Panc1 (cell line): ENCODE results near the gene LOXL1. TPM values are rescaled to one million over a fixed set of nuclear protein-coding genes. Genes with fewer than 3 reads are reported as not detected.

Source experiments
- ATAC-seq: fragments of 200-7000 bp; cut with Tn5 transposase; 2 replicates; pipeline ENCODE4 v1.9.1; 2020; ENCODE audit warnings: mild to moderate bottlenecking, moderate library complexity
- BruUV-seq: library from RNA; stranded (reverse); fragments of 400-500 nt; replicated peaks from 2 replicates; lab custom pipeline; 2021; lab: Mats Ljungman, UMichigan
- CTCF ChIA-PET: fragments of 300-600 bp; sonication (Branson Sonifier 250); formaldehyde crosslinking; loops from one replicate; lab custom pipeline; 2022; ENCODE audit warnings: antibody characterized with exemption; lab: Charles Lee
- POLR2A ChIA-PET: fragments of 300-600 bp; sonication (Branson Sonifier 250); formaldehyde crosslinking; loops from one replicate; lab custom pipeline; 2022; ENCODE audit warnings: antibody characterized with exemption; lab: Charles Lee
- DNase-seq: peaks from one replicate; pipeline ENCODE4 v3.0.0-alpha.2; 2010; ENCODE audit warnings: low read depth, low spot score
- H3K27ac ChIP-seq: 2 replicates; pipeline ENCODE4 v1.5.1; 2011; ENCODE audit warnings: mild to moderate bottlenecking, low read length, inconsistent platforms
- H3K27me3 ChIP-seq: fragments of 200-500 bp; sonication (Bioruptor generic); 2 replicates; pipeline ENCODE4 v1.6.0; 2014; ENCODE audit warnings: low read length, inconsistent platforms; ENCODE audit not compliant: control insufficient read depth, insufficient read depth
- H3K36me3 ChIP-seq: fragments of 200-500 bp; sonication (Bioruptor generic); 2 replicates; pipeline ENCODE4 v1.5.1; 2014; ENCODE audit warnings: inconsistent platforms, mild to moderate bottlenecking, low read length, moderate library complexity; ENCODE audit not compliant: control insufficient read depth, insufficient read depth
- H3K4me1 ChIP-seq: 2 replicates; pipeline ENCODE4 v1.5.1; 2011; ENCODE audit warnings: inconsistent platforms, mild to moderate bottlenecking, low read length, moderate library complexity; ENCODE audit not compliant: control insufficient read depth, insufficient read depth
- H3K4me3 ChIP-seq, 2 experiments: 2 replicates each; pipeline ENCODE4 v1.5.1; 2011 to 2012; ENCODE audit warnings: low read depth in 2 of 2, low read length in 2 of 2, mild to moderate bottlenecking in 2 of 2, inconsistent platforms in 1 of 2, moderate library complexity in 1 of 2
- H3K9me3 ChIP-seq: fragments of 200-500 bp; sonication (Bioruptor generic); 2 replicates; pipeline ENCODE4 v1.5.1; 2014; ENCODE audit warnings: low read depth, mild to moderate bottlenecking, inconsistent platforms, low read length, moderate library complexity; ENCODE audit not compliant: control insufficient read depth, insufficient read depth
- POLR2AphosphoS5 ChIP-seq: IDR thresholded peaks from 2 replicates; pipeline ENCODE4 v1.6.1; 2012; ENCODE audit warnings: mild to moderate bottlenecking, low read depth, low read length, moderate library complexity
- SIN3A ChIP-seq: IDR thresholded peaks from 2 replicates; pipeline ENCODE4 v1.6.1; 2012; ENCODE audit warnings: low read depth, mild to moderate bottlenecking, low read length, moderate library complexity, borderline replicate concordance; ENCODE audit not compliant: insufficient read depth
- TCF7L2 ChIP-seq: IDR thresholded peaks from 2 replicates; pipeline ENCODE4 v1.6.1; 2011; ENCODE audit warnings: mild to moderate bottlenecking, low read depth, low read length, inconsistent platforms
- in situ Hi-C: cut with HindIII; loops from 2 replicates; pipeline ENCODE4 v1.10.0; 2016; ENCODE audit warnings: low sequenced_read_pairs, low pct_unique_long_range_greater_than_20kb
- intact Hi-C: fragments of 100-400 bp; cut with micrococcal nuclease; formaldehyde crosslinking; loops from one replicate; pipeline ENCODE4 v1.10.0; 2022; ENCODE audit not compliant: unreplicated experiment
- total RNA-seq: library from RNA; stranded (reverse); gene quantifications from one replicate; pipeline ENCODE4 v1.2.1, GENCODE V29; 2021; ENCODE audit not compliant: unreplicated experiment
- TF ChIP-seq, protein P1 (sequence below), 2 experiments: IDR thresholded peaks; 2 replicates each; pipeline ENCODE4 v1.6.1; 2011 to 2012; ENCODE audit warnings: low read depth in 2 of 2, control low read depth in 1 of 2, low read length in 1 of 2, mild to moderate bottlenecking in 1 of 2, moderate library complexity in 1 of 2; ENCODE audit not compliant: insufficient read depth in 1 of 2
- TF ChIP-seq, protein P2 (sequence below): fragments of 450-650 bp; IDR thresholded peaks from 2 replicates; pipeline ENCODE4 v1.5.1; 2017; ENCODE audit warnings: mild to moderate bottlenecking

LOXL1 gene
- total RNA-seq, 1 experiment from 2014 or later: 18.6 TPM

DNA sequence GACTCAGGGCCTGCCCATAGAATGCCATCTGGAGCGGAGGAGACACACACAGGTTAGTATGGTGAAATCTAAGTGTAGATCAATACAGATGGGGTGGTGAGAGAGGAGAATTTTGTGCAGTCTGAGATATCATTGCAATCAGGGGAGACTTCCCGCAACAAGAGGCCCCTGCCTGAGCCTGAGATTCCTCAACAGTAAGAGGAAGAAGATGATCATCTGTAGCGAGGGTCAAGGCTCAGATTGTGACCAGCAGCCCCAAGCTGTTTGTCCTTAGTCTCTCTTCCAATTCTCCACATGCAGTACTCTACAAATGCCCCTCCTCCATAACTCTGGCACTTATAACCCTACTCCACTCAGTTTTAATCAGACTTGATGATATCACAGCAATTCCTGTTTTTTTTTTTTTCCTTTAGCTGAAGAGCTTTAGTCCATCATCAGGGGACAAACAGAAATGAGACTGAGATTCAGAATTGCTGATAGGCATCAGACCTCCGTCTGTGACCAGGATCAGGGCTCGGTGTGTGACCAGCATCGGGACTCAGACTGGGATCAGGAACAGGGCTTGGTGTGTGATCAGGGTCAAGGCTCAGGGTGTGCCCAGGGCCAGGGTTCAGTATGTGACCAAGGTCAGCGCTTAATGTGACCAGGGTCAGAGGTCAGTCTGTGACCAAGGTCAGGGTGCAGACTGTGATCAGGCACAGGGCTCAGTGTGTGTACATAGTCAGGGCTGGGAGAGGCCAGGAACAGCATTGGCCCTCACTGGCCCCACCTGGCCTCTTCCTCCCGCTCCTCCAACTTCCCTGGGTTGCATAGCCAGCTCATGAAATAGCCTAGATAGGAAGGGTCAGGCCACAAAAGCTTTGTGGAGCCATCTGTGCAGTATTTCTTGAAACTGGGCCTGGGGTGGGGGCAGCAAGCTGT, 14.1 kb downstream of the LOXL1 start:
- in situ Hi-C loops (no loop called here), intact Hi-C loops (no loop called here)
- TF ChIP-seq, protein P1, sequence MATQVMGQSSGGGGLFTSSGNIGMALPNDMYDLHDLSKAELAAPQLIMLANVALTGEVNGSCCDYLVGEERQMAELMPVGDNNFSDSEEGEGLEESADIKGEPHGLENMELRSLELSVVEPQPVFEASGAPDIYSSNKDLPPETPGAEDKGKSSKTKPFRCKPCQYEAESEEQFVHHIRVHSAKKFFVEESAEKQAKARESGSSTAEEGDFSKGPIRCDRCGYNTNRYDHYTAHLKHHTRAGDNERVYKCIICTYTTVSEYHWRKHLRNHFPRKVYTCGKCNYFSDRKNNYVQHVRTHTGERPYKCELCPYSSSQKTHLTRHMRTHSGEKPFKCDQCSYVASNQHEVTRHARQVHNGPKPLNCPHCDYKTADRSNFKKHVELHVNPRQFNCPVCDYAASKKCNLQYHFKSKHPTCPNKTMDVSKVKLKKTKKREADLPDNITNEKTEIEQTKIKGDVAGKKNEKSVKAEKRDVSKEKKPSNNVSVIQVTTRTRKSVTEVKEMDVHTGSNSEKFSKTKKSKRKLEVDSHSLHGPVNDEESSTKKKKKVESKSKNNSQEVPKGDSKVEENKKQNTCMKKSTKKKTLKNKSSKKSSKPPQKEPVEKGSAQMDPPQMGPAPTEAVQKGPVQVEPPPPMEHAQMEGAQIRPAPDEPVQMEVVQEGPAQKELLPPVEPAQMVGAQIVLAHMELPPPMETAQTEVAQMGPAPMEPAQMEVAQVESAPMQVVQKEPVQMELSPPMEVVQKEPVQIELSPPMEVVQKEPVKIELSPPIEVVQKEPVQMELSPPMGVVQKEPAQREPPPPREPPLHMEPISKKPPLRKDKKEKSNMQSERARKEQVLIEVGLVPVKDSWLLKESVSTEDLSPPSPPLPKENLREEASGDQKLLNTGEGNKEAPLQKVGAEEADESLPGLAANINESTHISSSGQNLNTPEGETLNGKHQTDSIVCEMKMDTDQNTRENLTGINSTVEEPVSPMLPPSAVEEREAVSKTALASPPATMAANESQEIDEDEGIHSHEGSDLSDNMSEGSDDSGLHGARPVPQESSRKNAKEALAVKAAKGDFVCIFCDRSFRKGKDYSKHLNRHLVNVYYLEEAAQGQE (IDR thresholded peaks at IDR 0.05; ENCODE audit: insufficient read depth in 1 of 2, low read depth in 2 of 2, low read length in 1 of 2): no peak
- TF ChIP-seq TCF7L2 (no peak), SIN3A (no peak), POLR2AphosphoS5 (no peak)
- TF ChIP-seq, protein P2, sequence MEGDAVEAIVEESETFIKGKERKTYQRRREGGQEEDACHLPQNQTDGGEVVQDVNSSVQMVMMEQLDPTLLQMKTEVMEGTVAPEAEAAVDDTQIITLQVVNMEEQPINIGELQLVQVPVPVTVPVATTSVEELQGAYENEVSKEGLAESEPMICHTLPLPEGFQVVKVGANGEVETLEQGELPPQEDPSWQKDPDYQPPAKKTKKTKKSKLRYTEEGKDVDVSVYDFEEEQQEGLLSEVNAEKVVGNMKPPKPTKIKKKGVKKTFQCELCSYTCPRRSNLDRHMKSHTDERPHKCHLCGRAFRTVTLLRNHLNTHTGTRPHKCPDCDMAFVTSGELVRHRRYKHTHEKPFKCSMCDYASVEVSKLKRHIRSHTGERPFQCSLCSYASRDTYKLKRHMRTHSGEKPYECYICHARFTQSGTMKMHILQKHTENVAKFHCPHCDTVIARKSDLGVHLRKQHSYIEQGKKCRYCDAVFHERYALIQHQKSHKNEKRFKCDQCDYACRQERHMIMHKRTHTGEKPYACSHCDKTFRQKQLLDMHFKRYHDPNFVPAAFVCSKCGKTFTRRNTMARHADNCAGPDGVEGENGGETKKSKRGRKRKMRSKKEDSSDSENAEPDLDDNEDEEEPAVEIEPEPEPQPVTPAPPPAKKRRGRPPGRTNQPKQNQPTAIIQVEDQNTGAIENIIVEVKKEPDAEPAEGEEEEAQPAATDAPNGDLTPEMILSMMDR: no peak
- Histone ChIP-seq H3K36me3 (no peaks in the 10 kb centered on the region), H3K27me3 (no peaks in the 10 kb centered on the region), H3K4me1 (no peaks in the 10 kb centered on the region), H3K9me3 (no peaks in the 10 kb centered on the region), H3K4me3 (no peak overlapping the region), H3K27ac (no peak overlapping the region)
- ATAC-seq (no peak), DNase-seq (no peak)
- POLR2A ChIA-PET: no interaction called here
- CTCF ChIA-PET: interaction anchor here (1.0 kb wide), 1 partner anchor 65 kb away, joined by 8 read pairs; no protein-coding TSS in a partner anchor
- no TSS peak for BruUV-seq

DNA sequence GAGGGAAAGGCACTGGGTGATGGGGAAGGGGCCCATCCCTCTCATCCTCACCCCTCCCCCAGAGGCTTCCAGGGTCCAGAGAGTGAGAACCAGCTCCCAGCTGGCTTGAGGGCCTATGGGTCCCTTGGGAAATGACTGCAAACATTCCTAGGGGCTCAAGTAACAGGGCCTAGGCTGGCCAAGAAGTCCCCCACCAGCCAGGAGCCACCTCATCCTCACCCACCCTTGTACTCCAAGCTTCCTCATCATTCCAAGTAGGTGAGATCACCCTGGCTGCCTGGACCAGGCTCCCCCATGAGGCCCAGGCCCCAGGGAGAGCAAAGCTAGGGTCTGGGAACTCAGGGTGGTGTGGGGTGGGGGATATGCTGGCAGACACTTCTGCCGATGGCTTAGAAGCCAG, 14.8 kb downstream of the LOXL1 start:
- ATAC-seq: no peak
- no peak for DNase-seq
- intact Hi-C loops (no loop called here), in situ Hi-C loops (no loop called here)
- no peaks in the 10 kb centered on the region for H3K36me3 ChIP-seq
- no peak overlapping the region for H3K27ac ChIP-seq
- H3K9me3 ChIP-seq: no peaks in the 10 kb centered on the region
- H3K4me3 ChIP-seq: no peak overlapping the region
- TF ChIP-seq, protein P1 (IDR thresholded peaks at IDR 0.05; ENCODE audit: insufficient read depth in 1 of 2, low read depth in 2 of 2, low read length in 1 of 2): no peak
- TF ChIP-seq, protein P2: no peak
- no peak for TF ChIP-seq SIN3A
- TF ChIP-seq TCF7L2: no peak
- no peak for TF ChIP-seq POLR2AphosphoS5
- no TSS peak for BruUV-seq
- no peaks in the 10 kb centered on the region for H3K27me3 ChIP-seq
- CTCF ChIA-PET: no interaction called here
- no peaks in the 10 kb centered on the region for H3K4me1 ChIP-seq
- POLR2A ChIA-PET: no interaction called here
